Activated naive CD4-positive, alpha-beta T cell treated with anti-CD3 and anti-CD28 coated beads, Interleukin-2, amount 50 U/mL, for 24 hours (primary cell): ENCODE measurements around the gene AHCYL1.
A peak's percentile ranks its signal among the peaks of the same experiment; 100 is the strongest.

Experiments
- H3K27ac Mint-ChIP-seq: one replicate; pipeline ENCODE4 v1.8.0; 2021; ENCODE audit warnings: mild to moderate bottlenecking, mixed read lengths
- H3K27me3 Mint-ChIP-seq: one replicate; pipeline ENCODE4 v1.8.0; 2021; ENCODE audit warnings: mixed read lengths
- H3K36me3 Mint-ChIP-seq: one replicate; pipeline ENCODE4 v1.8.0; 2021; ENCODE audit warnings: mixed read lengths
- H3K4me1 Mint-ChIP-seq: one replicate; pipeline ENCODE4 v1.8.0; 2021; ENCODE audit warnings: mixed read lengths
- H3K4me3 Mint-ChIP-seq: one replicate; pipeline ENCODE4 v1.8.0; 2021; ENCODE audit warnings: mild to moderate bottlenecking, mixed read lengths
- H3K9me3 Mint-ChIP-seq: one replicate; pipeline ENCODE4 v1.8.0; 2021; ENCODE audit warnings: mixed read lengths

Gene AHCYL1

DNA sequence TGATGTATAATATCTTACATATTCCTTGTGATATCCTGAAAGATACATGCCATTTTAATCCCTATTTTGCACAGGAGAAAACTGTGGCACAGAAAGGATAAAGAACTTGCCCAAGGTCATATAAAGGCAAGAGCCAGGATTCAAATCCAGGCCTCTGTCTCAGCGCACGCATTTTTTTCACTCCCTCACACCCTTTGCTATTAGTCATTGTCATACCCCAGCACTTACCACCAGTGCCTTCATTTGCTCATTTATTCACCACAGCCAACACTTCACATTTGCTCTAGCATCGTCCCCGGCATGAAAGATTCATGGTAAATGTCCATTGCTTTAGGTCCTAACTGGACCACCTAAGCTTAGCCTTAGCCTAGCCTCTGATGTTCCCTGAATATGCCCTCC, 71.7 kb downstream of the AHCYL1 start:
- peaks cover 20% of the 10 kb centered on the region for H3K36me3 Mint-ChIP-seq
- no peaks in the 10 kb centered on the region for H3K4me1 Mint-ChIP-seq
- no peaks in the 10 kb centered on the region for H3K27me3 Mint-ChIP-seq
- H3K4me3 Mint-ChIP-seq = no peak overlapping the region
- H3K9me3 Mint-ChIP-seq = no peaks in the 10 kb centered on the region
- H3K27ac Mint-ChIP-seq = no peak overlapping the region

DNA sequence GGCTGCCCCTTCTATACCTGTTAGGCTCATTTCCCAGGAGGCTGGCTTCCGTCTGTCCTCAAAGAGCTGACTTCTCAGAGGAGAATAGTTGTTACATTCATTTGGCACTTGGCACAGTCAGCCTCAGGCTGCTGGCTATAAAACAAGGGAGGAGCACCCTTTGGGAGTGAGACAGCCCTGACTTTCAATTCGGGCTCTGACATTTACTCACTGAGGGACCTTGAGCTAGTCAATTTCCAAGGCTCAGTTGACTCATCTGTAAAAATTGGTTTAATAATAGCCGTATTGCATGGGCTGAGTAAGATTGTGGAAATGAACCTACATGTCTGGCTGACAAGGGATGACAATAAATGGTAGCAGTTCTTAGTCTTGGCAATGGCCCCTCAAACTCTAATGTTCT, 72.2 kb downstream of the AHCYL1 start:
- Mint-ChIP-seq H3K4me1 (no peaks in the 10 kb centered on the region), H3K36me3 (peaks cover 20% of the 10 kb centered on the region), H3K4me3 (no peak overlapping the region), H3K27ac (no peak overlapping the region), H3K27me3 (no peaks in the 10 kb centered on the region), H3K9me3 (no peaks in the 10 kb centered on the region)

DNA sequence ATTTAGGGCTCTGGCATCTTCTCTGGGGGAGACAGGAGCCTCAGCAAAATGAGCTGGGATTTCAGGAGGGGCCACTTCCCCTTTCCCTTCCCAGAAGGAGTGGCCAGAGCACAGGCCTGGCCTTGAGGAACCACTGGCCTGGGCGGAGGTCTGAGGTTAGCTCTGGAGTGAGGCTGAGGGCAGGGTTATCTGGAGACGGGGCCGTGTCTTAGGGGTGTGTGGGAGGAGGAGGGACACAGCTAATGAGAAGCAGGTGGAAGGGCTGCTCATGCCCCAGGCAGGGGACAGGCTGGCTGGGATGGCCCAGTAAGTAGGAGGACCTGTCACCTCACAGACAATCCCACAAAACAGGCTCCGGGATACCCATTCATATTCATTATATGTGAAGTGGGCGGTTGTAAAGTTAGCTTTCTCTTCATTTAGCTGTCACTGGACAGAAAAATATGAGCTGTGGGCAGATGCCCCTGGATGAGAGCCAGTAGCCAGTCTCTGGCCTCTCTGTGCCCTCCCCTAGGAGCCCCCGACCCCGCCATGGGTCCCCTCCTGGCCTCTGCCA, 73.5 kb downstream of the AHCYL1 start:
- peak overlapping the region; percentile 8 for H3K27ac Mint-ChIP-seq

DNA sequence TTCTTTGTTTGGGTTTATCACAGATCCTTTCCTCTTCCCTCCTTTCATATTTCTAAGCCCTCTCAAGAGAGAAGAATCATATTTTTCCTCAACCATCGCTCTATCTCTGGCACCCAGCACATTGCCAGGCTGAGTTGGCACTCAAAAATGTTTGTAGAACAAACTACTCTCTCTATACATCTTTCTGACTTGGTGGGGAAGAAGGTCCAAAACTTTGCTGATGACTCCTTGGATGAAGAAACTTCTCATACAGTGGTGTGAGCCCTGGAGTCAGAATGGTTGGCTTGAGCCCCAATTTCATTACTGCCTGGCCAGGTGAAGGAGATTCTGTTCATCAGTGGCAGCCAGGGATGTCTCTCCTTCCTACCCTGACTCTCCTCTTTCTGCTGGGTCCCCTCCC, 74.0 kb downstream of the AHCYL1 start:
- Mint-ChIP-seq H3K27ac (no peak overlapping the region), H3K4me1 (no peaks in the 10 kb centered on the region), H3K27me3 (no peaks in the 10 kb centered on the region), H3K4me3 (no peak overlapping the region), H3K9me3 (no peaks in the 10 kb centered on the region), H3K36me3 (peaks cover 11% of the 10 kb centered on the region)

More for the DNA sequence above, 73.5 kb downstream of the AHCYL1 start:
- no peaks in the 10 kb centered on the region for H3K27me3 Mint-ChIP-seq
- H3K4me3 Mint-ChIP-seq = no peak overlapping the region
- no peaks in the 10 kb centered on the region for H3K4me1 Mint-ChIP-seq
- H3K9me3 Mint-ChIP-seq = no peaks in the 10 kb centered on the region
- H3K36me3 Mint-ChIP-seq = peaks cover 14% of the 10 kb centered on the region

DNA sequence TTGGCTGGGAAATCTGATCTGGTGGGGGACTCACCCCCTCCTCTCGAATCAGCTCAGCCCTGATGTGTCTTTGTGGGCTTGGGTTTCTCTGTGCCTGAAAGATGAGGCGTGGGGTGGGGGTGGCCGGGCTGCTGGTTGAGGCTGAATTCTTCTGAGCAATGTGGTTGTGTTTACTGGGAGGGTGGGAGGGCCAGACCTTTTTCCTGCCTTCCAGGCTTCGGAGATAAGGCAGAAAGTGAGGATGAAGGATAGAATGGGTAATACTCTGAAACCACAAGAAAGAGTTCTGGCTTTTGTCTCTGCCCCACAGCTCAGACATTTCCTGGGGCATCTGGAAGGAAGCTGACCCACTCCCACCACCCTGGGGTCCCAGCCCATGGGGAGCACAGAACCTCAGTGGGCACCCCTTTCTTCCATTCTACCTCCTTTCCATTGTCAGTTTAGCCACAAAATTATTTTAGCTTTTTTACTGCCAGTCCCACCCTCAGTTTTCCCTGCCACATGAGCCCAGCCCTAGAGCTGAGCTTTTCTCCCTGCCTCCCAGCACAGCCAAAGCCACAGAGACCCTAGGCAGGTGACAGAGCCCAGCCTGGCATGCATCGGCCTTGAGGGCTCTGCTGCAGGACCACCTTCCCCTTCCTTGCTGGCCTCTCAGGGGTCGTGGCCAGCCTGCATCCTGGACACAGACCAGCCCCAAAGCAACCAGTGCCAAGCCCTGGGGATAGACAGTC, 74.7 kb downstream of the AHCYL1 start:
- Mint-ChIP-seq H3K36me3 (peaks cover 8% of the 10 kb centered on the region), H3K4me1 (no peaks in the 10 kb centered on the region), H3K27ac (no peak overlapping the region), H3K9me3 (no peaks in the 10 kb centered on the region), H3K27me3 (no peaks in the 10 kb centered on the region), H3K4me3 (no peak overlapping the region)

DNA sequence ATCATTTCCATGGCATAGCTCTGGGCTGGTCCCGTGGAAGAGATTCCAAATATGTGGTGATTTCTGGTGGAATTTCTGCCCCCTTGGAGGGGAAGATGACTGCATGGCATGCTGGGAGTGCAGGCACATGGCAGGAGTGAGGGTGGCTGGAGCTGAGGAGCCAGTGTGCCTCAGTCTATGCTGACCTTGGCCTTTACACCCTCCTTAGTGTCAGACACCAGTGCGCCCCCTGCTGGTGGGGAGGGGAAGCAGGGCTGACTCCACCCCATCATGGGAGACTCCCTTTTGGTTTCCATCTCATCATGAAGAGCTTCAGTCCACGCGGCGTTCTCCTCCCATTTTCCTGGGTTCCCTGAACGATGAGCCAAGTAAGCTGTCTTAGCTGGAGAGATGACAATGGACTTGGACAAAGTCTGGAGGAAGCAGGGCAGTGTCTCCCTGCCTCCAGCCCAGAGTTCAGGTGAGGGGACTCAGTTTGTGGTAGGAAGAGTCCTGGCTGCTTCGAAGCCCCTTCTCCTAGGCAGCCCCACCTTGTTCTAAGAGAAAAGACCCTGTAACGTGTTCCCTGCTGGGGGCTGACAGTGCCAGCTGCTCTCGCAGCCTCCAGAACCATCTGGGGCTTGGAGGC, 75.6 kb downstream of the AHCYL1 start:
- Mint-ChIP-seq H3K4me1 (no peaks in the 10 kb centered on the region), H3K9me3 (no peaks in the 10 kb centered on the region), H3K27me3 (no peaks in the 10 kb centered on the region), H3K4me3 (no peak overlapping the region), H3K27ac (peak overlapping the region; percentile 10), H3K36me3 (peaks cover 8% of the 10 kb centered on the region)

DNA sequence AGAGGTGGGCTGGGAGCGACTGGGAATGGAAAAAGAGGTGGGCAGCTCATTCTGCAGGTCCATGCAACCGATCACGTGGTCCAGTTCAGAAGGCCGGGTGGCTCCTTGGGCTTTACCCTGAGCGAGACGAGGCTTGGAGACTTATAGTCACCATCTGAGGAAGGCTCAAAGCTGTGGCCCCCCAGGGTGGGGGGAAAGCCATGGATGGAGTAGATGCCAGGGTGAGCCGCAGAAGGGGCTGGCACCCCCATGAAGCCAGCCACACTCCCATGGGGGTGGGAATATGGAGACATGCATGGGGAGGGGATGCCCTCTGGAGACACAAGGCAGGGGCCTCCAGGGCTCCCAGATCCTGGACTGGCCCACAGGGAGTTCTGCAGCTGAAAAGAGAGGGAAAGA, 76.1 kb downstream of the AHCYL1 start:
- H3K9me3 Mint-ChIP-seq = no peaks in the 10 kb centered on the region
- no peaks in the 10 kb centered on the region for H3K4me1 Mint-ChIP-seq
- H3K27ac Mint-ChIP-seq = no peak overlapping the region
- H3K4me3 Mint-ChIP-seq = no peak overlapping the region
- no peaks in the 10 kb centered on the region for H3K27me3 Mint-ChIP-seq
- H3K36me3 Mint-ChIP-seq = peaks cover 8% of the 10 kb centered on the region

DNA sequence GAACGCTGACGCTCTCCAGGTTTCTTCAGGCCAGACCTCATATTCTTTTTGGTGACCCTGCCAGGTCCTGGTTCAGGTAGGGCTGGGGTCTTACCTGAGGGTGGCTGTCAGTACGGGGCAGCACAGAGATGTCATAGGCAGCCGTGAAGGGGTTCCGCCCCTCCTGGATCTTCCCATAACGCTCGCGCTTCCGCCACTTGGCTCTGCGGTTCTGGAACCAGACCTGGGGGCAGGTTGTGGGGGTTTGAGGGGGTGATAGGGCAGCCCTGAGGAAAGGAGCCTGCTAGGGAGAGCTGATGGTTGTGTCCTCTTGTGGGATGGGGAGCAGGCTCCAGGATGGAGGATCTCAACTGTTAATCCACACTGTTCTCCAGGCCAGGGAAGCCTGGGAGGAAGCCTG, 76.8 kb downstream of the AHCYL1 start:
- Mint-ChIP-seq H3K36me3 (peaks cover 8% of the 10 kb centered on the region), H3K4me1 (no peaks in the 10 kb centered on the region), H3K27ac (no peak overlapping the region), H3K9me3 (no peaks in the 10 kb centered on the region), H3K4me3 (no peak overlapping the region), H3K27me3 (peaks cover 2% of the 10 kb centered on the region)

DNA sequence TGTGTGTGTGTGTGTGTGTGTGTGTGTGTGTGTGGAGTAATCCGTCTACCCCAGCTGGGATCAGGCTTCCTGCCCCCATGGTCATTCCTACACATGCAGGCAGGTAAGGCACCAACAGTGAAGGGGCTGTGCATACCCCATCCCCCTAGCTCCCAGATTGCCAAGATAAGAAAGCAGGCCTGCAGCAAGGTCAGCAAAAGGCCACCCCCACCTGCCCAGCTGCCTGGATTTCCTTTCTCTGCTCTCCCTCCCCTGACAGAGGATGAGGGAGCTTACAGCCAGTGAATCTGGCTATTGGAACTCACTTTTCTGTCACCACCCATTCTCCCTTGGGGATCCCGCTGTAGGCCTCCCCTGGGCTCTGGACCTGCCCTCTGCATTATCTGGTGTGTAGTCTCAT, 78.0 kb downstream of the AHCYL1 start:
- peaks cover 8% of the 10 kb centered on the region for H3K36me3 Mint-ChIP-seq
- H3K4me3 Mint-ChIP-seq = no peak overlapping the region
- H3K27ac Mint-ChIP-seq = no peak overlapping the region

DNA sequence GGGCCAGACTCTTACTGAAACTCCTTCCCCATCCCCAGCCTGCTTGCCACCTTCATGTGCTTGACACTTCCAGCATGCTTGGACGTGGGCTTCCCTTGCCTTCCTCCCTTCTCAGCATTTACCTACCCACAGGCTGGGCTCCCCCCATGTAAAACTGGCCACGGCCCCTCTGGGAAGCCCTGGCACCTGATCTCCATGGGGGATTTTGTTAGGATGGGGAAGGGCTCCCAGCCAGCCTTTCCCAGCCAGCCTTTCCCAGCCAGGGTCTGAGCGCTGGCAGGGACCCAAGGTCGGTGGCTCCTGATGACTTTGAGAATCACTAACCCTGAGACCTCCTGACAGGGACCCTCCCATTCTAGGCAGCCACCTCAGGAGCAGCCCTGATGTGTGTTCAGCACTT, 79.2 kb downstream of the AHCYL1 start:
- no peak overlapping the region for H3K4me3 Mint-ChIP-seq
- H3K4me1 Mint-ChIP-seq = peaks cover 9% of the 10 kb centered on the region
- H3K36me3 Mint-ChIP-seq = peaks cover 5% of the 10 kb centered on the region
- H3K27me3 Mint-ChIP-seq = peaks cover 17% of the 10 kb centered on the region
- H3K27ac Mint-ChIP-seq = no peak overlapping the region
- H3K9me3 Mint-ChIP-seq = no peaks in the 10 kb centered on the region

More for the DNA sequence above, 78.0 kb downstream of the AHCYL1 start:
- Mint-ChIP-seq H3K4me1 (peaks cover 3% of the 10 kb centered on the region), H3K27me3 (peaks cover 9% of the 10 kb centered on the region), H3K9me3 (no peaks in the 10 kb centered on the region)

DNA sequence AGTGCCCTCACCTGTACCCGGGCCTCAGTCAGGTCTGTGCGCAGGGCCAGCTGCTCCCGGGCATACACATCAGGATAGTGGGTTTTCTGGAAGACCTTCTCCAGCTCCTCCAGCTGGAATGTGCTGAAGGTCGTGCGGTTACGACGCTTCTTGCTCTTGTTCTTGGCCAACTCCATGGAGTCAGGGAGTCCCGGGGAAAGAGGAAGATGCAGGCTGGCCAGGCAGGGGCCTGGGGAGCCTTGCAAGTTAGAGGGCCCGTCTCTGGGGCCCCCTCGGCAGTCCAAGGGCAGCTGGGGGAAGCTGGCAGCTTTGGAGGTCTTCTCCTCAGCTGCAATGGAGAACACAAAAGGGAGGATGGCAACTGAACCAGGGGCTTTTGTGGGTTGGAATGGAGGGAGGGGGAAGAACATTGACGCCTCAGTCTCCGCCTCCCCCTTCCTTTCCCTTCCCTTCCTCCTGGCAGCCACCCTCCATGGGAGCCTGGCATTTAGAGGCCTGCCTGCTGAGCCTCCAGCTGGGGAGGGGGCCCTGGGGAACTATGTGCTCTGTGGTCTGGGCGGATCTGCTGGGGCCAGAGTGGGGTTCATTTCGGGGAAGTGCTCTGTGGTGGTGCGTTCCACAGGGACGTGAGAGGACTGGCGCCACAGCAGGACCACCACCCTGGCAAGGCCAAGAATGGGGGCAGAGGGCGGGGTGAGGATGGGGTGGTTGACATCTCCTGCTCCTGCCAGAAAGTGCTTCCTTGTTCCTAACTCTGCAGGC, 80.2 kb downstream of the AHCYL1 start:
- H3K4me3 Mint-ChIP-seq = no peak overlapping the region
- H3K4me1 Mint-ChIP-seq = peaks cover 10% of the 10 kb centered on the region
- H3K36me3 Mint-ChIP-seq = peaks cover 5% of the 10 kb centered on the region
- no peak overlapping the region for H3K27ac Mint-ChIP-seq
- H3K27me3 Mint-ChIP-seq = peaks cover 17% of the 10 kb centered on the region
- no peaks in the 10 kb centered on the region for H3K9me3 Mint-ChIP-seq

DNA sequence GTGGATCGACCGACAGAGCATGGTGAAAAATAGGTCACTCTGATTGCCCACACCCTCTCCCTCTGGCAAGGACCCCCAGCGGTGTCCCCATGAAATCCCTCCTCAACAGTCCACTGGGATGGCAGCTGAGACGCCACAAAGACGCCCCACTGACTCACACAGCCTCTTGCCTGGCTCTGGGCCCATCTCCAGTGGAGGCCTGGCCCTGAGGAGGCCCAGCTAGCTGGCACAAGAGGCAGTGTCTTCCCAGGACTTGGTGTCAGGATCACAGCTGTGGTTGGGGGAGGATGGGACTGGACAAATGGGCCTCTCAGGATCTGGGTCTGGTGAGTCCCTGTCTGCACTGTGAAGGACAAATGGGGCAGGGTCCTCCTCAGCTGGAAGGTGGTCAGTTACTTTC, 81.3 kb downstream of the AHCYL1 start:
- Mint-ChIP-seq H3K27ac (no peak overlapping the region), H3K27me3 (peaks cover 18% of the 10 kb centered on the region), H3K9me3 (no peaks in the 10 kb centered on the region), H3K4me3 (no peak overlapping the region), H3K4me1 (peaks cover 10% of the 10 kb centered on the region), H3K36me3 (no peaks in the 10 kb centered on the region)

DNA sequence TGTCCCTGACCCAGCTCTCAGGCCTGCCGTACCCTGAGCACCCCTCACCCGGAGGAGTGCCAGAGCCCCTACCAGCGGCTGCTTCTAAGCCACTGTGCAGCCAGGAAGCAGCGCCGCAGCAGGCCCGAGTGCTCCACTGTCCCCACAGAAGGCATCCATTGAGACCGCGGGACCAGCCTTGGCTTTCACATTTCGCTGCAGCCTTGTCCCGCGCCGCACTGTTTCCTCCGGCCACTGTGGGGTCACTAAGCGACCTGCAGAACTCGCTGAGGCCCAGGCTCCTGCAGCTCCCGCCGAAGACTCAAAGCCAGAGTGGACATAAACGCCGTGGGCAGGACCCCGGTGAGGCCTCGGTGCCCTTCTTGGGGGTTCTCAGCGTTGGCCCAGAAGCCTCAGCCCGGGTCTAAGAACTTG, 82.9 kb downstream of the AHCYL1 start:
- H3K27ac Mint-ChIP-seq = no peak overlapping the region
- peaks cover 14% of the 10 kb centered on the region for H3K4me1 Mint-ChIP-seq
- H3K36me3 Mint-ChIP-seq = no peaks in the 10 kb centered on the region
- H3K4me3 Mint-ChIP-seq = no peak overlapping the region
- H3K27me3 Mint-ChIP-seq = peaks cover 30% of the 10 kb centered on the region
- H3K9me3 Mint-ChIP-seq = no peaks in the 10 kb centered on the region

DNA sequence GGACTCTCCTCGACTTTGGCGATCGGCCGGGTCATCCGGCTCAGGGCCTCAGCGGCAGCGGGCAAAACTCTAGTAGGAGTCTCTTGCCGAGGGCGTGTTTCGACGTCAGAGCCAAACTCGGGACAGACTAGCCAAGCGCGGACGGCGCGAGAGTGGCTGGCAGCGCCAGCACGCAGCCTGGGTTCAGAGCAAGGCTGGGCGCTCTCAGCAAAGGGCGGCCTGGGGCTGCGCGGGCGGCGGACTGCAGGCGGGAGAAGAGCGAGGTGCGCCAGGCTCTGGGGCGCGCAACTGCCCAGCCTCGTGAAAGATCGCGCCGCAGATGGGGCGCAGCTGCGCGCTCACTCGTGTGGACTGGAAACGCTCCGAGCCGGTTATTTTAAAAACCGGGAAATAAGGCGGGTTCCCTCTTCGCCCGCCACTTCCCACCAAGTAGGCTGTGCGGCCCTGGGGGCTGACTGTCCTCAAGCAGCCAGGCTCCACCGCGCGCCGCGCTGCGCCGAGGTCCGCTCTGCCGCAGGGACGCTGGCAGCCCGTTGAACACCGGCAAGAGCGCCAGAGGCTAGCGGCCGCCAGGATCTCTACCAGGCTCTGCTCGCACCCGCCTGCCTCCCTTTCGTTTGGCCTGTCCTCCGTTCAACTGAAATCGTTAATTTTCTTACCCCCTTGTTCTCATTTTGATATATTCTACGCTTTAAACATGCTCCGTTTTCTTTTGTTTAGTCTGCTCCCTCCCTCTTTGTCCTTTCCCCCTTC, 83.5 kb downstream of the AHCYL1 start:
- Mint-ChIP-seq H3K27ac (peak overlapping the region; percentile 79), H3K36me3 (no peaks in the 10 kb centered on the region), H3K27me3 (peaks cover 35% of the 10 kb centered on the region), H3K4me3 (peak overlapping the region; percentile 72), H3K4me1 (peaks cover 14% of the 10 kb centered on the region), H3K9me3 (no peaks in the 10 kb centered on the region)

DNA sequence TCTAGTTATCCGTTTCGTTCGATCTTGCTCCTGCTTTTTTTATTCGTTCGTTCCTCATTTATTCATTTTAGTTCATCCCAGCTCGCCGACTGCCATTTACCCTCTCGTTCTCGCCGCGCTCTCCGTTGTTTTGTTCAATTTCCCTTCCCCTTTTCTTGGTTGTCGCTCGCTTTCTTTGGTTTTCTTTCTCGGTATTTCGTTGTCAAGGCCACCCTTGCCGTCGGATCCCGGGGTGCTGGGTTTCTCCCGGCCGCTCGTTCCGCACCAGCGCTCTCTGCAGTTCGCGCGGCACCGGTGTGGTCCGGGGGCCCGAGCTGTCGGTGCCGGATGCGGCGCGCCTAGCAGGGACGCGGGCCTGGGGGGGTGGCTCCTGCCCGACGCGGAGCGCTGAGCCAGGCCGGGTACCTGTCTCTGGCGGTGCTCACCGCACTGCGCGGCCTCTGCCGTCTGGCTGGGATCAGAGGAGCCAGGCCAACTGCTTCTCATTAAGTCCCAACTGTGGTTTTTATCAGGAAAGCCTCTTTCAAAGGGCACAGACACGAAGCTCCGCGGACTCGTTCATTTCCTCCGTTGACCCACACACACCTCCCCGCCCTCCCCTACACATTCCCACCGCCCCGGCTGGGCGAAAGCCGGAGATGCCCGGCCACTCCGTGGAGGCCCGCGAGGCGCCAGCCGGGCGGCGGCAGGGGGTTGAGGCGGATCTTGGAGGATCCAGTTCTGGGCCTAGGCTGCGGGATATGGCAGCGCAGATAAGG, 84.3 kb downstream of the AHCYL1 start:
- Mint-ChIP-seq H3K27me3 (peaks cover 38% of the 10 kb centered on the region), H3K4me1 (peaks cover 14% of the 10 kb centered on the region), H3K36me3 (no peaks in the 10 kb centered on the region), H3K27ac (peak overlapping the region; percentile 79), H3K9me3 (no peaks in the 10 kb centered on the region), H3K4me3 (peak overlapping the region; percentile 72)
